Epithelial cell of esophagus (primary cell): ENCODE measurements around the gene AMBRA1.

Source experiments
- DNase-seq: peaks from one replicate; pipeline ENCODE4 v3.0.0; 2010; ENCODE audit warnings: low read depth
- H3K4me3 ChIP-seq: 2 replicates; pipeline ENCODE4 v1.5.1; 2011; ENCODE audit warnings: mild to moderate bottlenecking, low read length, control low read depth
- TF ChIP-seq, protein P1 (sequence below): IDR thresholded peaks from 2 replicates; pipeline ENCODE4 v1.5.1; 2011; ENCODE audit warnings: low read depth, mild to moderate bottlenecking, low read length, control low read depth, inconsistent platforms; ENCODE audit not compliant: insufficient read depth; ENCODE audit errors: missing control alignments

Gene AMBRA1

DNA sequence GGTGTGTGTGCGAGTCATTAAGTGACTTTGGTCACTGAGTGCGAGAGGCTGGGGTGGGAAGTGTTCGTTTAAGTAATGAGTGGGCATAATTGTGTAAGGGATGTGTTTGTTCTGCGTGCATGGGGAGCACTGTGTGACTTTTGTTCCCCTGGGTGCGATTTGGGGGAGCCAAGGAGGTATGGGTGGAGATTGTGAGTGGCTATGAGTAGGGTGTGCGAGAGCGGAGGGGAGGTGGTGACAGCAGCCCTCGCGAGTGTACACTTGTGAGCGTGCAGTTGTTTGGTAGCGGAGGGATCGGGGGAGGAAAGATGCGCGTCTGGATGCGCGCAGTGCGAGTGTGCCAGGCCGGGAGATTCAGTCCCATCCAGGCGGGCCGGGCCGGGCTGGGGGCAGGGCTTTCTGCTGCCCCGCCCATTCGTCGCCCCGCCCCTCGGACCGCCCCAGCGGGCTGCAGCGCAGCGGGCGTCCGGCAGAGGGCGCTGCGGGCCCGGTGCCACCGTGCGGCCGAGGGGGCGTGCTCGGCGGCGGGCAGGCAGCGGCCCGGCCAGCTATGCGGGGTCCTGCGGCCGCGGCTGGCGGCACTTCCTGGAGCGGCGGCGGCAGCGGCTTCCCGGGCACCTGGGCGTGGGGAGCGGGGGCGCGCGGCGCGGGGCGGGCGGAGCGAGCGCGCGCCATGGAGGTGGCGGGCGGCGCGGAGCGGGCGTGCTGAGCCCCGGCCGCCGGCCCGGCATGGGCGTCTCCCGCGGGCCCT lies 246.8 kb downstream of the AMBRA1 start, which contains the start of gene DGKZ:
Gene DGKZ, plus strand, starts transcription at position 578 of the 751 bp plus-strand sequence. CDS start 197 bp downstream, outside the sequence.
- DNase-seq, result peak; percentile 86
- TF ChIP-seq, protein P1, sequence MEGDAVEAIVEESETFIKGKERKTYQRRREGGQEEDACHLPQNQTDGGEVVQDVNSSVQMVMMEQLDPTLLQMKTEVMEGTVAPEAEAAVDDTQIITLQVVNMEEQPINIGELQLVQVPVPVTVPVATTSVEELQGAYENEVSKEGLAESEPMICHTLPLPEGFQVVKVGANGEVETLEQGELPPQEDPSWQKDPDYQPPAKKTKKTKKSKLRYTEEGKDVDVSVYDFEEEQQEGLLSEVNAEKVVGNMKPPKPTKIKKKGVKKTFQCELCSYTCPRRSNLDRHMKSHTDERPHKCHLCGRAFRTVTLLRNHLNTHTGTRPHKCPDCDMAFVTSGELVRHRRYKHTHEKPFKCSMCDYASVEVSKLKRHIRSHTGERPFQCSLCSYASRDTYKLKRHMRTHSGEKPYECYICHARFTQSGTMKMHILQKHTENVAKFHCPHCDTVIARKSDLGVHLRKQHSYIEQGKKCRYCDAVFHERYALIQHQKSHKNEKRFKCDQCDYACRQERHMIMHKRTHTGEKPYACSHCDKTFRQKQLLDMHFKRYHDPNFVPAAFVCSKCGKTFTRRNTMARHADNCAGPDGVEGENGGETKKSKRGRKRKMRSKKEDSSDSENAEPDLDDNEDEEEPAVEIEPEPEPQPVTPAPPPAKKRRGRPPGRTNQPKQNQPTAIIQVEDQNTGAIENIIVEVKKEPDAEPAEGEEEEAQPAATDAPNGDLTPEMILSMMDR, result peak; percentile 30
- peak within 1 kb of the TSS; percentile 72 for H3K4me3 ChIP-seq
